Epithelial cell of esophagus (primary cell): ENCODE measurements around the gene ANKRD12.

Experiments used
- DNase-seq: peaks from one replicate; pipeline ENCODE4 v3.0.0; 2010; ENCODE audit warnings: low read depth
- H3K4me3 ChIP-seq: 2 replicates; pipeline ENCODE4 v1.5.1; 2011; ENCODE audit warnings: mild to moderate bottlenecking, low read length, control low read depth
- CTCF ChIP-seq: IDR thresholded peaks from 2 replicates; pipeline ENCODE4 v1.5.1; 2011; ENCODE audit warnings: low read depth, mild to moderate bottlenecking, low read length, control low read depth, inconsistent platforms; ENCODE audit not compliant: insufficient read depth; ENCODE audit errors: missing control alignments

ANKRD12 gene

GRCh38 chr18:9328776-9329175, 192.2 kb downstream of the ANKRD12 start:
- no peak for DNase-seq
- H3K4me3 ChIP-seq, result no peak overlapping the region
- TF ChIP-seq CTCF, result no peak

GRCh38 chr18:9329471-9329870, 192.9 kb downstream of the ANKRD12 start:
- DNase-seq, result peak; percentile 19
- TF ChIP-seq CTCF, result no peak
- no peak overlapping the region for H3K4me3 ChIP-seq

GRCh38 chr18:9330419-9330818, 193.8 kb downstream of the ANKRD12 start:
- no peak for TF ChIP-seq CTCF
- no peak overlapping the region for H3K4me3 ChIP-seq
- no peak for DNase-seq

GRCh38 chr18:9333441-9334328, 197.1 kb downstream of the ANKRD12 start:
- TF ChIP-seq CTCF, result no peak
- DNase-seq, result no peak
- peak overlapping the region; percentile 60 for H3K4me3 ChIP-seq

- TF ChIP-seq CTCF, result peak; percentile 42
- DNase-seq, result peak; percentile 94
- peak within 1 kb of the TSS; percentile 60 for H3K4me3 ChIP-seq
Measured at GRCh38 chr18:9334329-9334972, 197.9 kb downstream of the ANKRD12 start, which contains the start of gene TWSG1. Gene TWSG1 (plus strand): TSS chr18:9334773. CDS start chr18:9337230, 2,457 bp downstream.

GRCh38 chr18:9334973-9335696, 198.6 kb downstream of the ANKRD12 start:
- no peak for TF ChIP-seq CTCF
- H3K4me3 ChIP-seq, result peak overlapping the region; percentile 55
- peak; percentile 55 for DNase-seq
